GM18505 (cell line): ENCODE measurements around the gene CYP2A13.
"Not testable (repeated sequence)": the region's sequence is repeated elsewhere in the genome, so short reads cannot be mapped to it uniquely, and the experiment has no call there.

ENCODE experiments used
- ATAC-seq: cut with Tn5 transposase; IDR thresholded peaks from one replicate; pipeline ENCODE4 v1.9.1; 2021; ENCODE audit not compliant: unreplicated experiment
- POLR2A ChIP-seq: IDR thresholded peaks from 4 replicates; pipeline ENCODE4 v1.6.1; 2011; ENCODE audit warnings: borderline replicate concordance; ENCODE audit not compliant: insufficient read depth, insufficient read length; ENCODE audit errors: extremely low read depth

CYP2A13 gene

GRCh38 chr19:41106177-41106576 lies 17.9 kb downstream of the CYP2A13 start:
- no peak for ATAC-seq
- TF ChIP-seq POLR2A, result no peak

- ATAC-seq, result no peak
- TF ChIP-seq POLR2A, result no peak
Observed at GRCh38 chr19:41111296-41111695, 23.0 kb downstream of the CYP2A13 start.

- no peak for TF ChIP-seq POLR2A
- ATAC-seq, result no peak
Observed at GRCh38 chr19:41111750-41112295, 23.6 kb downstream of the CYP2A13 start.

GRCh38 chr19:41112728-41113290 lies 24.6 kb downstream of the CYP2A13 start:
- ATAC-seq, result no peak

GRCh38 chr19:41114132-41114531 lies 25.9 kb downstream of the CYP2A13 start, which contains the start of gene CYP2F1:
CYP2F1 (plus strand) TSS chr19:41114432; CDS start chr19:41116189, 1,757 bp downstream.
- no peak for TF ChIP-seq POLR2A

More at GRCh38 chr19:41112728-41113290, 24.6 kb downstream of the CYP2A13 start:
- TF ChIP-seq POLR2A, result no peak

GRCh38 chr19:41116261-41116660 lies 28.0 kb downstream of the CYP2A13 start:
- no peak for ATAC-seq
- no peak for TF ChIP-seq POLR2A

More at GRCh38 chr19:41114132-41114531, 25.9 kb downstream of the CYP2A13 start, which contains the start of gene CYP2F1:
- no peak for ATAC-seq

DNA sequence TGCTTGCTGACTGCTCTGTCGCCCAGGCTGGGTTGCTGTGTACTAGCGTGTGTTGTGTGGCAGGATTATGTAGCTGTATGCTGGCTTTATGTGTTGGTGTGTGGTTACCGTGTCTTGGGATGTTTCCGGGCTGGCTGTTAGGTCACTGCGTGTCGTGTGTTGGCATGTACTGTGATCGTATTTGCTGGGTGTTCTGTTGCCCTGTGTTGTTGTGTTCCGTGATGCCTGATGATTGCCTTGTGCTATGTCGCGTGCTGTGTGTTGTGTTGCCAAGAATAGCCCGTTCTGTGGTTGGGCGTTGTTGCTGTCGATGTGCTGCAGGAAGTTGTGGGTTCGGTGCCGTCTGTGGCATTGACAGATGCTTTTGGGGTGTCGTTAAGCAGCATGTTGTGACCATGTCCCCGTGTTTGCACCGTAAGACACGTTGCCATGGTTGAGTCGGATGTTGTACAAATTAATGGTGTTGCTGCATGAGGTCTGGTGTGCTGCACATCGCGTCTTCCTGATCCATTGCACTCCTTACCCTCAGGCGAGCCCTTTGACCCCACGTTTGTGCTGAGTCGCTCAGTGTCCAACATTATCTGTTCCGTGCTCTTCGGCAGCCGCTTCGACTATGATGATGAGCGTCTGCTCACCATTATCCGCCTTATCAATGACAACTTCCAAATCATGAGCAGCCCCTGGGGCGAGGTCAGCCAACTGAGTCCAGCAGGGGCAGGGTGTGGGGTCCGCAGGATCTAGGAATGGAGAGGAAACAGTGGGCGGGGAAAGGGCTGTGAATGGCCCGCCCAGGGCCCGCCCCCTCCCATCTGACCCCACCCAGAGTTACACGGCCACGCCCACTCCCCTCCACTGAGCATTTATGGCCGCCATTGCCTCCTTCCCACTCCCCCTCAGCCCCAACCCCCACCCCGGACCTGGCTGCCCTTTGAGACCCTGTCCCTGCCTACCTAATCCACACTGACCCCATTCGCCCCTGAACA lies 33.0 kb downstream of the CYP2A13 start:
- ATAC-seq, result not testable (repeated sequence)

DNA sequence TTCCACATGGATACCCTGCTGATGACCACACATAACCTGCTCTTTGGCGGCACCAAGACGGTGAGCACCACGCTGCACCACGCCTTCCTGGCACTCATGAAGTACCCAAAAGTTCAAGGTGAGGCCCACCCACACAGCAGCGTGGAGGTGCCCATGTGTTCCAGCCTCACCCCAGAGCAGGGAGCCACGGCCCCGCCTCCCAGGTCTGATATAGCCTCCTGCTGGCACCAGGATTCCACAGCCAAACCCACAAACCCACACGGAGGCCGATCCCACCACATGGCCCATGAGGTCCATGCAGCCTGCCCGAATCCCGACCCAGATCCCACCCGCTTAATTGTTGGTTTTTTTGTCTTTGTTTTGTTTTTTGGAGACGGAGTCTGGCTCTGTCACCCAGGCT lies 34.6 kb downstream of the CYP2A13 start:
- not testable (repeated sequence) for ATAC-seq

DNA sequence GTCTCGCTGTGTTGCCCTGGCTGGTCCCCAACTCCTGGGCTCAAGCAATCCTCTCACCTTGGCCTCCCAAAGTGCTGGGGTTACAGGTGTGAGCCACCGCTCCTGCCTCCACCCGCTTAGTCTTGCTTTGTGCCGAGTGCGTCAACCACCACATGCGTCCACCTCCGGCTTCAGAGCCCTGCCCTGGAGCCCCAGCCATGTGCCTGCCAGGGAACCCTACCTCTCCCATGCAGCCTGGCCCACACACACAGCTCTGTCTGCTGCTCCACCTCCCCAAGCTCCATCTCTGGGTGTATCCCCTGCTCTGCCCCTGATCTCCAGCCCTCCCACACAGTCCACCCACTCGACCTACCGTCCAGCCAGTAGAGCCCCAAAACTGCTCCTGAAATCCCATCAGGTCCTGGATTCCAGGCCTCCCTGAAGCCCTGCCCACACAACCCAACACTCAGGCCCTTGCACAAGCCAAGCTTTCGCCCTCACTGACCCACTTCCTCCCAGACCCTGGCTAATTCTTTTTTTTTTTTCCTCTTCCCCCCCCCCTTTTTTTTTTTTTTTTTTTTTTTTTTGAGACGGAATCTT lies 35.6 kb downstream of the CYP2A13 start:
- no peak for ATAC-seq
- TF ChIP-seq POLR2A, result no peak

GRCh38 chr19:41126765-41127203 lies 38.5 kb downstream of the CYP2A13 start:
- ATAC-seq, result not testable (repeated sequence)

GRCh38 chr19:41127362-41127761 lies 39.1 kb downstream of the CYP2A13 start:
- ATAC-seq, result not testable (repeated sequence)

DNA sequence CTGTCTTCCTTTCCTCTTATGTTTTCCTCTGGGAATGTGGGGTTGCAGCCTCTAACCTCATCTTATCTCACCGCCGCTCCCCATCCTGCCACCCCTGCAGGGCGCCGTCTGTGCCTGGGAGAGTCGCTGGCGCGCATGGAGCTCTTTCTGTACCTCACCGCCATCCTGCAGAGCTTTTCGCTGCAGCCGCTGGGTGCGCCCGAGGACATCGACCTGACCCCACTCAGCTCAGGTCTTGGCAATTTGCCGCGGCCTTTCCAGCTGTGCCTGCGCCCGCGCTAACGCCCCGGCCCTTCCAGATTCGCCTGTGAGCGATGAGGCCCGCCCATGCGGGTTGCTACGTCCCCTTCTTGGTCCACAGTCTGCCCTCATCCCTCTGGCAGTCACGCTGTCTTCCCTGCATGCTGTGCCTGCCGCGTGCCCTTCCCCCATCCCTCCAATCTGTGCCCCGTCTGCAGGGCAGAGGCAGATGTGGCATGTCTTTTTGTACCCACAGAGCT lies 39.6 kb downstream of the CYP2A13 start:
- ATAC-seq, result not testable (repeated sequence)

DNA sequence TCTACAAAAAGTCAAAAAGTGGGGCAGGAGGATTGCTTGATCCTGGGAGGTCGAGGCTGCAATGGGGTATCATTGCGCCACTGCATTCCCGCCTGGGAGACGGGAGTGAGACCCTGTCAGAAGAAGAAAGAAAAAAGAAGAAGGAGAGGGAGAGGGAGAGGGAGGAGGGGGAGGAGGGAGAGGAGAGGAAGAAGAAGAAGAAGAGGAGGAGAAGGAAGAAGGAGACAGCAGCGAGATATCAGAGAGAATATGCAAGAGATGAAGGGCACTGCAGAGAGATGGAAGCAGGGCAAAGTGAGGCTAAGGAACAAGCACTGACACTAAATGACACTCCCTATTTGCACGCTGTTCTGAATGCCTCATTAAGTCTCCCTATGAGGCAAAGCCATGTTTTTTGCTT lies 40.4 kb downstream of the CYP2A13 start:
- TF ChIP-seq POLR2A, result no peak
- ATAC-seq, result no peak

DNA sequence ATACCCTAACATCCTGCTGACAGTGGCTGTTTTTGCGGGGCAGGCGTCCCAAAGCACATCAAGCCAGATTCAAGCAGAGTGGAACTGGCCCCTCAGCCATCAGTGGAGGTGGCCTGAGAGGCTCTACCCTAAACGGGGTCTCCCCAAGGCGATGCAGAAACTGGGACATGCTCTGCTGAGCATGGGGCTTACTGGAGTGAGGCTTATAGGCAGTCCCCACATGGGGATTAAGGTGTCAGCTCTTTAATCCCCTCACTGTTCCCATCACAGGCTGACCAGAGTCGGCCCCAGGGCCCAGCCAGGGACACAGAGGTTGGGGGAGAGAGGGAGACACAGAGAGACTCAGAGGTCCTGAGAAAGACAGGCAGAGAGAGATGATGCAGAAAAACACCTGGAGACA lies 42.9 kb downstream of the CYP2A13 start:
- no peak for ATAC-seq
- TF ChIP-seq POLR2A, result no peak
